Ovary (tissue), 3 donors: ENCODE data around the gene ZPR1.

ENCODE experiments used
- CTCF ChIP-seq, 3 donors: fragments of 450-650 bp in 2 of 3; fragments of 200-600 bp in 1 of 3; IDR thresholded peaks; one replicate each; pipeline versions ENCODE4 v1.5.1 to v1.8.0; 2016 to 2022; ENCODE audit warnings: antibody characterized with exemption in 3 of 3, mild to moderate bottlenecking in 1 of 3
- EP300 ChIP-seq: sonication (generic); formaldehyde crosslinking; IDR thresholded peaks from one replicate; pipeline ENCODE4 v1.6.1; 2017; ENCODE audit warnings: antibody characterized with exemption
- POLR2A ChIP-seq: fragments of 450-650 bp; IDR thresholded peaks from one replicate; pipeline ENCODE4 v1.6.1; 2017; ENCODE audit warnings: antibody characterized with exemption, mild to moderate bottlenecking, moderate library complexity
- donor health status: DM: no; HTN: no; CAD: no.

- no peak for TF ChIP-seq POLR2A
- no peak for TF ChIP-seq CTCF (IDR thresholded peaks at IDR 0.05)
- no peak for TF ChIP-seq EP300
Observed at GRCh38 chr11:116826751-116827431, 39.1 kb upstream of the ZPR1 start.
